HEK293 (cell line): ENCODE measurements around the gene HM13.

Experiments used
- CTCF ChIA-PET: fragments of 350-600 bp; formaldehyde crosslinking; extraction: SDS; loops from one replicate; lab custom pipeline; 2021; ENCODE audit warnings: antibody characterized with exemption; lab: Yijun Ruan, JAX
- POLR2A ChIA-PET: fragments of 300-600 bp; formaldehyde crosslinking; extraction: SDS; loops from one replicate; lab custom pipeline; 2020; ENCODE audit warnings: antibody characterized with exemption, inconsistent platforms; lab: Yijun Ruan, JAX
- H3K27ac ChIP-seq: fragments of 200-500 bp; sonication (Bioruptor generic); 2 replicates; pipeline ENCODE4 v1.5.1; 2014; ENCODE audit warnings: low read depth, low read length, control low read depth, inconsistent platforms; ENCODE audit errors: extremely low read depth
- H3K36me3 ChIP-seq, 2 experiments: fragments of 200-500 bp in 1 of 2; sonication (Bioruptor generic) in 1 of 2; 1 replicate in 1 of 2; 2 replicates in 1 of 2; pipeline ENCODE4 v1.5.1; 2014 to 2017; ENCODE audit warnings: inconsistent platforms in 2 of 2, low read length in 2 of 2; ENCODE audit not compliant: control insufficient read depth in 2 of 2, insufficient read depth in 1 of 2
- H3K4me1 ChIP-seq: fragments of 200-500 bp; sonication (Bioruptor generic); 2 replicates; pipeline ENCODE4 v1.5.1; 2014; ENCODE audit warnings: mild to moderate bottlenecking, low read length, inconsistent platforms; ENCODE audit not compliant: control insufficient read depth, insufficient read depth
- H3K4me3 ChIP-seq: 2 replicates; pipeline ENCODE4 v1.5.1; 2011; ENCODE audit warnings: low read depth, mild to moderate bottlenecking, control low read depth, low read length, moderate library complexity
- H3K9me3 ChIP-seq: fragments of 200-500 bp; sonication (Bioruptor generic); 2 replicates; pipeline ENCODE4 v1.5.1; 2014; ENCODE audit warnings: low read depth, low read length, inconsistent platforms; ENCODE audit not compliant: control insufficient read depth, insufficient read depth
- GFI1B ChIP-seq: fragments of 450-650 bp; formaldehyde crosslinking; IDR thresholded peaks from 2 replicates; pipeline ENCODE4 v1.5.1; 2016; ENCODE audit warnings: missing biosample characterization, missing genetic modification characterization
- MYNN ChIP-seq: fragments of 450-650 bp; formaldehyde crosslinking; IDR thresholded peaks from 2 replicates; pipeline ENCODE4 v1.5.1; 2016; ENCODE audit warnings: missing biosample characterization, missing genetic modification characterization, borderline replicate concordance
- OVOL3 ChIP-seq: fragments of 450-650 bp; formaldehyde crosslinking; IDR thresholded peaks from 2 replicates; pipeline ENCODE4 v1.5.1; 2016; ENCODE audit warnings: missing biosample characterization, missing genetic modification characterization
- SALL2 ChIP-seq: fragments of 450-650 bp; formaldehyde crosslinking; IDR thresholded peaks from 2 replicates; pipeline ENCODE4 v1.5.0; 2017; ENCODE audit warnings: missing biosample characterization, mild to moderate bottlenecking, missing genetic modification characterization, borderline replicate concordance
- ZBTB1 ChIP-seq: fragments of 450-650 bp; formaldehyde crosslinking; IDR thresholded peaks from 2 replicates; pipeline ENCODE4 v1.5.1; 2016; ENCODE audit warnings: missing biosample characterization, missing genetic modification characterization
- ZBTB26 ChIP-seq: fragments of 450-650 bp; formaldehyde crosslinking; optimal IDR thresholded peaks from 2 replicates; pipeline ENCODE3; 2016; ENCODE audit warnings: missing biosample characterization, mild to moderate bottlenecking, missing genetic modification characterization
- ZBTB7A ChIP-seq: fragments of 450-650 bp; formaldehyde crosslinking; IDR thresholded peaks from 2 replicates; pipeline ENCODE4 v1.5.1; 2016; ENCODE audit warnings: low read depth, missing biosample characterization, missing genetic modification characterization
- ZNF114 ChIP-seq: fragments of 450-650 bp; formaldehyde crosslinking; IDR thresholded peaks from 2 replicates; pipeline ENCODE4 v1.5.0; 2017; ENCODE audit warnings: missing biosample characterization, missing genetic modification characterization
- ZNF146 ChIP-seq: fragments of 450-650 bp; formaldehyde crosslinking; IDR thresholded peaks from 2 replicates; pipeline ENCODE4 v1.5.1; 2016; ENCODE audit warnings: missing biosample characterization, missing genetic modification characterization
- ZNF174 ChIP-seq: fragments of 450-650 bp; formaldehyde crosslinking; IDR thresholded peaks from 2 replicates; pipeline ENCODE4 v1.5.0; 2017; ENCODE audit warnings: missing biosample characterization, mild to moderate bottlenecking, missing genetic modification characterization
- ZNF18 ChIP-seq: fragments of 450-650 bp; formaldehyde crosslinking; IDR thresholded peaks from 2 replicates; pipeline ENCODE4 v1.5.1; 2016; ENCODE audit warnings: missing biosample characterization, missing genetic modification characterization
- ZNF184 ChIP-seq: fragments of 450-650 bp; IDR thresholded peaks from 2 replicates; pipeline ENCODE4 v1.5.1; 2018; ENCODE audit warnings: missing biosample characterization, mild to moderate bottlenecking, missing genetic modification characterization
- ZNF274 ChIP-seq, 2 experiments: fragments of 200-500 bp in 1 of 2; fragments of 450-650 bp in 1 of 2; sonication (Bioruptor generic) in 1 of 2; formaldehyde crosslinking in 1 of 2; IDR thresholded peaks; 2 replicates each; pipeline versions ENCODE4 v1.5.1 to v1.6.1; 2014 to 2016; ENCODE audit warnings: borderline replicate concordance in 1 of 2, inconsistent platforms in 1 of 2, low read length in 1 of 2, missing biosample characterization in 1 of 2, missing genetic modification characterization in 1 of 2
- ZNF292 ChIP-seq: fragments of 450-650 bp; formaldehyde crosslinking; IDR thresholded peaks from 2 replicates; pipeline ENCODE4 v1.5.1; 2016; ENCODE audit warnings: low read depth, missing biosample characterization, missing genetic modification characterization, borderline replicate concordance
- ZNF335 ChIP-seq: fragments of 450-650 bp; formaldehyde crosslinking; conservative IDR thresholded peaks from 2 replicates; pipeline ENCODE4 v1.5.1; 2016; ENCODE audit warnings: missing biosample characterization, missing genetic modification characterization
- ZNF341 ChIP-seq: fragments of 450-650 bp; formaldehyde crosslinking; IDR thresholded peaks from 2 replicates; pipeline ENCODE4; 2016; ENCODE audit warnings: low read depth, missing biosample characterization, missing genetic modification characterization
- ZNF350 ChIP-seq: fragments of 450-650 bp; formaldehyde crosslinking; IDR thresholded peaks from 2 replicates; pipeline ENCODE4 v1.5.0; 2017; ENCODE audit warnings: missing biosample characterization, mild to moderate bottlenecking, missing genetic modification characterization
- ZNF658 ChIP-seq: fragments of 450-650 bp; formaldehyde crosslinking; IDR thresholded peaks from 2 replicates; pipeline ENCODE4; 2016; ENCODE audit warnings: missing biosample characterization, missing genetic modification characterization
- ZNF660 ChIP-seq: fragments of 450-650 bp; IDR thresholded peaks from 2 replicates; pipeline ENCODE4 v1.5.1; 2018; ENCODE audit warnings: missing biosample characterization, mild to moderate bottlenecking, missing genetic modification characterization
- ZNF76 ChIP-seq: fragments of 450-650 bp; formaldehyde crosslinking; IDR thresholded peaks from 2 replicates; pipeline ENCODE4; 2016; ENCODE audit warnings: low read depth, missing biosample characterization, missing genetic modification characterization, borderline replicate concordance
- ZNF837 ChIP-seq: fragments of 450-650 bp; formaldehyde crosslinking; IDR thresholded peaks from 2 replicates; pipeline ENCODE4 v1.5.1; 2016; ENCODE audit warnings: missing biosample characterization, missing genetic modification characterization
- ZXDB ChIP-seq: fragments of 450-650 bp; formaldehyde crosslinking; IDR thresholded peaks from 2 replicates; pipeline ENCODE4 v1.5.1; 2016; ENCODE audit warnings: missing biosample characterization, missing genetic modification characterization

The HM13 gene

GRCh38 chr20:31542963-31543362 is 28.7 kb downstream of the HM13 start (continued):
- TF ChIP-seq ZXDB, result no peak
- TF ChIP-seq ZNF76 (tag by site-specific recombination), result no peak
- no peak for TF ChIP-seq ZNF335 (tag by site-specific recombination)
- TF ChIP-seq, all 188 proteins: peak for 0

GRCh38 chr20:31543966-31544598 is 29.8 kb downstream of the HM13 start:
- no peak for TF ChIP-seq ZNF341 (tag by site-specific recombination)
- no peak for TF ChIP-seq ZNF174
- TF ChIP-seq OVOL3 (tag by site-specific recombination), result no peak
- TF ChIP-seq ZNF292 (tag by site-specific recombination), result no peak
- no peak for TF ChIP-seq ZNF837
- TF ChIP-seq ZNF184 (tag by site-specific recombination), result no peak
- no peak for TF ChIP-seq ZNF660
- TF ChIP-seq ZNF18 (tag by site-specific recombination), result no peak
- TF ChIP-seq ZNF114 (tag by site-specific recombination), result no peak
- TF ChIP-seq ZBTB1 (tag by site-specific recombination), result no peak
- no peak for TF ChIP-seq ZBTB7A (tag by site-specific recombination)
- TF ChIP-seq ZNF146, result no peak
- no peak for TF ChIP-seq ZBTB26 (tag by site-specific recombination)
- TF ChIP-seq ZNF274 (IDR thresholded peaks at IDR 0.05; ENCODE audit: low read length), result no peak
- no peak for TF ChIP-seq ZNF274 (tag by site-specific recombination; IDR thresholded peaks at IDR 0.05; ENCODE audit: borderline replicate concordance)
- CTCF ChIA-PET, result interaction anchor here (1.2 to 2.2 kb wide), 2 partner anchors 16 to 18 kb away, joined by 3 to 14 read pairs; no protein-coding TSS in a partner anchor
- Histone ChIP-seq H3K4me1 (no peaks in the 10 kb centered on the region), H3K9me3 (no peaks in the 10 kb centered on the region), H3K4me3 (no peak overlapping the region), H3K27ac (no peak overlapping the region), H3K36me3 (peaks cover 15 to 73% of the 10 kb centered on the region in 2 experiments)
- POLR2A ChIA-PET, result no interaction called here

- no peak overlapping the region for H3K27ac ChIP-seq
- POLR2A ChIA-PET, result no interaction called here
- CTCF ChIA-PET, result interaction anchor here (1.2 to 2.2 kb wide), 2 partner anchors 15 to 18 kb away, joined by 3 to 14 read pairs; no protein-coding TSS in a partner anchor
- H3K4me1 ChIP-seq, result no peaks in the 10 kb centered on the region
- H3K4me3 ChIP-seq, result no peak overlapping the region
- H3K9me3 ChIP-seq, result no peaks in the 10 kb centered on the region
- TF ChIP-seq ZNF658 (no peak), ZNF350 (tag by site-specific recombination) (no peak), GFI1B (tag by site-specific recombination) (no peak), SALL2 (tag by site-specific recombination) (no peak), MYNN (tag by site-specific recombination) (no peak)
- H3K36me3 ChIP-seq, result peaks cover 19 to 73% of the 10 kb centered on the region in 2 experiments
Measured at GRCh38 chr20:31544600-31544999, 30.4 kb downstream of the HM13 start.
